Panc1 (cell line): ENCODE results near the gene RNF167.

Experiments
- CTCF ChIP-seq: fragments of 450-650 bp; IDR thresholded peaks from 2 replicates; pipeline ENCODE4 v1.5.1; 2017; ENCODE audit warnings: mild to moderate bottlenecking
- POLR2AphosphoS5 ChIP-seq: IDR thresholded peaks from 2 replicates; pipeline ENCODE4 v1.6.1; 2012; ENCODE audit warnings: mild to moderate bottlenecking, low read depth, low read length, moderate library complexity
- REST ChIP-seq, 2 experiments: IDR thresholded peaks; 2 replicates each; pipeline ENCODE4 v1.6.1; 2011 to 2012; ENCODE audit warnings: low read depth in 2 of 2, control low read depth in 1 of 2, low read length in 1 of 2, mild to moderate bottlenecking in 1 of 2, moderate library complexity in 1 of 2; ENCODE audit not compliant: insufficient read depth in 1 of 2
- SIN3A ChIP-seq: IDR thresholded peaks from 2 replicates; pipeline ENCODE4 v1.6.1; 2012; ENCODE audit warnings: low read depth, mild to moderate bottlenecking, low read length, moderate library complexity, borderline replicate concordance; ENCODE audit not compliant: insufficient read depth
- TCF7L2 ChIP-seq: IDR thresholded peaks from 2 replicates; pipeline ENCODE4 v1.6.1; 2011; ENCODE audit warnings: mild to moderate bottlenecking, low read depth, low read length, inconsistent platforms

GRCh38 chr17:4994081-4994595 lies 54.1 kb downstream of the RNF167 start:
- TF ChIP-seq CTCF, result no peak
- TF ChIP-seq POLR2AphosphoS5, result no peak
- no peak for TF ChIP-seq TCF7L2
- TF ChIP-seq REST (IDR thresholded peaks at IDR 0.05; ENCODE audit: insufficient read depth in 1 of 2, low read depth in 2 of 2, low read length in 1 of 2), result no peak
- no peak for TF ChIP-seq SIN3A
